PC-9 (cell line): ENCODE results near the gene PHLDA3.

Experiments
- CTCF ChIP-seq: fragments of 200-600 bp; sonication (generic); conservative IDR thresholded peaks from 2 replicates; pipeline ENCODE4 v1.6.1; 2017; ENCODE audit warnings: mixed run types, antibody characterized with exemption, mild to moderate bottlenecking, moderate library complexity
- EZH2 ChIP-seq: fragments of 200-600 bp; sonication (generic); IDR thresholded peaks from 2 replicates; pipeline ENCODE4 v1.8.0; 2017; ENCODE audit warnings: antibody characterized with exemption, low read depth

GRCh38 chr1:201436969-201437368 is 32.0 kb downstream of the PHLDA3 start:
- no peak for TF ChIP-seq CTCF
- no peak for TF ChIP-seq EZH2
